H9 (cell line): Measurements from ENCODE around the gene RBM19. TPM values are rescaled to one million over a fixed set of nuclear protein-coding genes. Genes with fewer than 3 reads are reported as not detected.

Experiments used
- DNase-seq: peaks from one replicate; pipeline ENCODE4 v3.0.0-alpha.2; 2017
- H2AFZ ChIP-seq: one replicate; pipeline ENCODE4 v1.6.1; 2013; ENCODE audit warnings: mild to moderate bottlenecking, low read length, control low read depth, moderate library complexity
- H2AK5ac ChIP-seq: 2 replicates; pipeline ENCODE4 v1.6.1; 2013; ENCODE audit warnings: low read length, control low read depth, mixed read lengths; ENCODE audit not compliant: insufficient read length
- H2BK120ac ChIP-seq: one replicate; pipeline ENCODE4 v1.6.1; 2013; ENCODE audit warnings: low read depth, mild to moderate bottlenecking, low read length, control low read depth, inconsistent platforms; ENCODE audit not compliant: poor library complexity, severe bottlenecking
- H2BK12ac ChIP-seq: 2 replicates; pipeline ENCODE4 v1.6.1; 2013; ENCODE audit warnings: low read length, control low read depth, mixed read lengths, low read depth; ENCODE audit not compliant: insufficient read length
- H2BK15ac ChIP-seq: 2 replicates; pipeline ENCODE4 v1.6.1; 2013; ENCODE audit warnings: low read depth, low read length, control low read depth
- H2BK20ac ChIP-seq: one replicate; pipeline ENCODE4 v1.6.1; 2013; ENCODE audit warnings: low read depth, mild to moderate bottlenecking, low read length, control low read depth, inconsistent platforms; ENCODE audit not compliant: poor library complexity, severe bottlenecking
- H2BK5ac ChIP-seq: 2 replicates; pipeline ENCODE4 v1.6.1; 2013; ENCODE audit warnings: low read length, control low read depth, mixed read lengths; ENCODE audit not compliant: insufficient read length
- H3K14ac ChIP-seq: 2 replicates; pipeline ENCODE4 v1.6.1; 2013; ENCODE audit warnings: low read length, control low read depth; ENCODE audit not compliant: insufficient read depth
- H3K18ac ChIP-seq: 2 replicates; pipeline ENCODE4 v1.6.1; 2013; ENCODE audit warnings: low read depth, mild to moderate bottlenecking, mixed read lengths, low read length, control low read depth; ENCODE audit not compliant: insufficient read length
- H3K23ac ChIP-seq: 2 replicates; pipeline ENCODE4 v1.6.1; 2013; ENCODE audit warnings: low read length, control low read depth, mixed read lengths, low read depth; ENCODE audit not compliant: insufficient read length
- H3K23me2 ChIP-seq: 2 replicates; pipeline ENCODE4 v1.6.1; 2013; ENCODE audit warnings: low read depth, mild to moderate bottlenecking, mixed read lengths, low read length, control low read depth; ENCODE audit not compliant: insufficient read length, poor library complexity, severe bottlenecking
- H3K27ac ChIP-seq: 2 replicates; pipeline ENCODE4 v1.5.1; 2013; ENCODE audit warnings: low read length, control low read depth, mixed read lengths, low read depth; ENCODE audit not compliant: insufficient read length
- H3K27me3 ChIP-seq: 2 replicates; pipeline ENCODE4 v1.6.1; 2013; ENCODE audit warnings: low read length, control low read depth, inconsistent platforms; ENCODE audit not compliant: insufficient read depth
- H3K4ac ChIP-seq: 2 replicates; pipeline ENCODE4 v1.6.1; 2013; ENCODE audit warnings: low read depth, mild to moderate bottlenecking, control low read depth, inconsistent platforms, low read length, moderate library complexity
- H3K4me1 ChIP-seq: 2 replicates; pipeline ENCODE4 v1.6.1; 2013; ENCODE audit warnings: low read length, control low read depth, inconsistent platforms; ENCODE audit not compliant: insufficient read depth
- H3K4me2 ChIP-seq: 2 replicates; pipeline ENCODE4 v1.6.1; 2013; ENCODE audit warnings: low read length, control low read depth, mixed read lengths; ENCODE audit not compliant: insufficient read length, insufficient read depth
- H3K56ac ChIP-seq: 2 replicates; pipeline ENCODE4 v1.6.1; 2013; ENCODE audit warnings: low read depth, mild to moderate bottlenecking, mixed read lengths, low read length, control low read depth; ENCODE audit not compliant: insufficient read length
- H3K79me1 ChIP-seq: 2 replicates; pipeline ENCODE4 v1.6.1; 2013; ENCODE audit warnings: low read depth, mild to moderate bottlenecking, moderate library complexity, low read length, control low read depth, inconsistent platforms; ENCODE audit not compliant: insufficient read depth, poor library complexity, severe bottlenecking
- H3K79me2 ChIP-seq: 2 replicates; pipeline ENCODE4 v1.6.1; 2013; ENCODE audit warnings: low read length, control low read depth, inconsistent platforms; ENCODE audit not compliant: insufficient read depth
- H3K9ac ChIP-seq: 2 replicates; pipeline ENCODE4 v1.6.1; 2013; ENCODE audit warnings: low read length, control low read depth, mixed read lengths; ENCODE audit not compliant: insufficient read length; ENCODE audit errors: extremely low read depth
- H3K9me3 ChIP-seq: one replicate; pipeline ENCODE4 v1.6.1; 2013; ENCODE audit warnings: low read depth, low read length, inconsistent platforms; ENCODE audit not compliant: control insufficient read depth
- H3T11ph ChIP-seq: one replicate; pipeline ENCODE4 v1.6.1; 2013; ENCODE audit warnings: mild to moderate bottlenecking, low read length, control low read depth, inconsistent platforms
- H4K20me1 ChIP-seq: one replicate; pipeline ENCODE4 v1.6.1; 2013; ENCODE audit not compliant: control insufficient read depth, insufficient read length, insufficient read depth
- H4K5ac ChIP-seq: 2 replicates; pipeline ENCODE4 v1.6.1; 2013; ENCODE audit warnings: low read depth, mild to moderate bottlenecking, mixed read lengths, low read length, control low read depth; ENCODE audit not compliant: insufficient read length
- H4K8ac ChIP-seq: replicated peaks from 2 replicates; pipeline ENCODE4 v1.6.1; 2013; ENCODE audit warnings: low read length, control low read depth, mixed read lengths, low read depth; ENCODE audit not compliant: insufficient read length
- H4K91ac ChIP-seq: 2 replicates; pipeline ENCODE4 v1.6.1; 2013; ENCODE audit warnings: low read depth, mild to moderate bottlenecking, moderate library complexity, mixed read lengths, low read length, control low read depth; ENCODE audit not compliant: insufficient read length
- H3K27ac Mint-ChIP-seq, 3 experiments: 2 replicates in 2 of 3; 3 replicates in 1 of 3; pipeline ENCODE4 v1.8.0; 2020 to 2021; ENCODE audit warnings: mixed read lengths in 3 of 3, mild to moderate bottlenecking in 1 of 3, moderate library complexity in 1 of 3
- H3K27me3 Mint-ChIP-seq: 2 replicates; pipeline ENCODE4 v1.8.0; 2021; ENCODE audit warnings: low read depth, mild to moderate bottlenecking, moderate library complexity, mixed read lengths
- H3K36me3 Mint-ChIP-seq, 3 experiments: 2 replicates in 2 of 3; 3 replicates in 1 of 3; pipeline ENCODE4 v1.8.0; 2020 to 2021; ENCODE audit warnings: low read depth in 3 of 3, mixed read lengths in 3 of 3; ENCODE audit not compliant: insufficient read depth in 1 of 3
- H3K4me1 Mint-ChIP-seq, 2 experiments: 2 replicates each; pipeline ENCODE4 v1.8.0; 2020; ENCODE audit warnings: mixed read lengths in 2 of 2
- H3K4me3 Mint-ChIP-seq, 2 experiments: 2 replicates in 1 of 2; 3 replicates in 1 of 2; pipeline ENCODE4 v1.8.0; 2020 to 2021; ENCODE audit warnings: mild to moderate bottlenecking in 2 of 2, mixed read lengths in 2 of 2, moderate library complexity in 1 of 2
- H3K9me3 Mint-ChIP-seq, 2 experiments: 2 replicates in 1 of 2; 3 replicates in 1 of 2; pipeline ENCODE4 v1.8.0; 2020; ENCODE audit warnings: mild to moderate bottlenecking in 2 of 2, mixed read lengths in 2 of 2, moderate library complexity in 1 of 2
- WGBS: extraction: QIAGEN DNeasy Blood & Tissue Kit; methylation state at CpG from one replicate; pipeline ENCODE4 v1.1.7; 2013; ENCODE audit warnings: missing lambda C conversion rate, low lambda C conversion rate, mixed read lengths; ENCODE audit not compliant: insufficient read length; ENCODE audit errors: extremely low coverage; 5-methylcytosine and 5-hydroxymethylcytosine counted together
- total RNA-seq: library from RNA; stranded (reverse); gene quantifications from 2 replicates; pipeline ENCODE4 v1.2.1, GENCODE V29; 2021
- TF ChIP-seq, protein P1 (sequence below): fragments of 200-600 bp; sonication (generic); conservative IDR thresholded peaks from 3 replicates; pipeline ENCODE4 v1.8.0; 2021; ENCODE audit warnings: antibody characterized with exemption, mild to moderate bottlenecking

The RBM19 gene
- total RNA-seq, 1 experiment from 2014 or later = 32.2 TPM

DNA sequence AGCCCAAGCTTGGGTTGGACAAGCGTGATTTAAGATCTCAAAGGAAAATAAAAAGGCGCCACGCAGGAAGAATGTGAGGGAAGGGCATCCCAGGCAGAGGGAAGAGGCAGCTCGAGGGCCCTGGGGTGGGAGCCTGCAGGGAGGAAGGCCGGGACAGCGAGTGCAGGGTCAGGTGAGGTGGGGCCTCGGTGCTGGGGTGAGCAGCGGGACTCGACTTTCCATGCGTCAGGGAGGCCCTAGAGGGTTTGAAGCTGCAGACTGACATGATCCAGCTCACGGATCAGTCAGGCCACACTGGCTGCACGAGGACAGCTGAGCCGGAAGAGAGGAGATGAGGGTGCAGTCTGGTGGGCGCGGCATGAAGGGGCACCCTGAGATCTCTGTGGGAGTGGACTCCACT lies 145.8 kb downstream of the RBM19 start:
- Histone ChIP-seq H3K56ac (no peak overlapping the region), H2BK120ac (no peak overlapping the region), H2BK20ac (no peak overlapping the region), H2BK5ac (no peak overlapping the region), H4K20me1 (no peaks in the 10 kb centered on the region), H2AK5ac (no peak overlapping the region), H2BK12ac (no peak overlapping the region), H3T11ph (no peak overlapping the region), H3K4me1 (no peaks in the 10 kb centered on the region), H3K4ac (no peak overlapping the region), H3K27ac (no peak overlapping the region), H3K18ac (no peak overlapping the region), H3K14ac (no peak overlapping the region; the same call in 1 of the 2 replicates), H4K8ac (no peak overlapping the region), H2AFZ (no peak overlapping the region), H3K27me3 (no peaks in the 10 kb centered on the region), H3K4me2 (no peak overlapping the region), H4K91ac (no peak overlapping the region), H3K79me2 (no peaks in the 10 kb centered on the region), H3K23ac (no peak overlapping the region), H4K5ac (no peak overlapping the region), H3K9me3 (no peaks in the 10 kb centered on the region), H3K9ac (no peak overlapping the region), H3K79me1 (no peaks in the 10 kb centered on the region), H2BK15ac (no peak overlapping the region), H3K23me2 (no peaks in the 10 kb centered on the region)
- Mint-ChIP-seq H3K9me3 (no peaks in the 10 kb centered on the region; a peak in 1 of 5 replicates), H3K4me3 (no peak overlapping the region), H3K4me1 (peaks cover 15 to 36% of the 10 kb centered on the region in 2 experiments), H3K36me3 (peaks cover 0 to 15% (median 0%) of the 10 kb centered on the region in 3 experiments; a peak in 5 of 7 replicates), H3K27me3 (no peaks in the 10 kb centered on the region; the same call in none of the 2 replicates), H3K27ac (peak overlapping the region in 2 of 3 experiments; percentile 70 to 73; a peak in 3 of 7 replicates)
- TF ChIP-seq, protein P1, sequence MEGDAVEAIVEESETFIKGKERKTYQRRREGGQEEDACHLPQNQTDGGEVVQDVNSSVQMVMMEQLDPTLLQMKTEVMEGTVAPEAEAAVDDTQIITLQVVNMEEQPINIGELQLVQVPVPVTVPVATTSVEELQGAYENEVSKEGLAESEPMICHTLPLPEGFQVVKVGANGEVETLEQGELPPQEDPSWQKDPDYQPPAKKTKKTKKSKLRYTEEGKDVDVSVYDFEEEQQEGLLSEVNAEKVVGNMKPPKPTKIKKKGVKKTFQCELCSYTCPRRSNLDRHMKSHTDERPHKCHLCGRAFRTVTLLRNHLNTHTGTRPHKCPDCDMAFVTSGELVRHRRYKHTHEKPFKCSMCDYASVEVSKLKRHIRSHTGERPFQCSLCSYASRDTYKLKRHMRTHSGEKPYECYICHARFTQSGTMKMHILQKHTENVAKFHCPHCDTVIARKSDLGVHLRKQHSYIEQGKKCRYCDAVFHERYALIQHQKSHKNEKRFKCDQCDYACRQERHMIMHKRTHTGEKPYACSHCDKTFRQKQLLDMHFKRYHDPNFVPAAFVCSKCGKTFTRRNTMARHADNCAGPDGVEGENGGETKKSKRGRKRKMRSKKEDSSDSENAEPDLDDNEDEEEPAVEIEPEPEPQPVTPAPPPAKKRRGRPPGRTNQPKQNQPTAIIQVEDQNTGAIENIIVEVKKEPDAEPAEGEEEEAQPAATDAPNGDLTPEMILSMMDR = no peak
- no peak for DNase-seq
- no CpG with 5 or more reads among the region's 15 CpGs for WGBS
